ENCODE measurements around the gene MAST3. TPM values are rescaled to one million over a fixed set of nuclear protein-coding genes. Genes with fewer than 3 reads are reported as not detected.

MAST3 gene
- total RNA-seq, 1 experiment from 2014 or later: 13.8 TPM

GRCh38 chr19:18135712-18136584, 38.4 kb downstream of the MAST3 start:
- peak; percentile 82 for DNase-seq (ENCODE audit: low spot score)

- DNase-seq (ENCODE audit: low spot score): no peak
Measured at GRCh38 chr19:18137242-18137641, 39.7 kb downstream of the MAST3 start.

- no peak for DNase-seq (ENCODE audit: low spot score)
Measured at GRCh38 chr19:18137657-18138339, 40.2 kb downstream of the MAST3 start.

GRCh38 chr19:18140473-18140872, 42.9 kb downstream of the MAST3 start:
- DNase-seq (ENCODE audit: low spot score): no peak

GRCh38 chr19:18141031-18141430, 43.5 kb downstream of the MAST3 start:
- DNase-seq (ENCODE audit: low spot score): no peak

GRCh38 chr19:18143902-18144301, 46.3 kb downstream of the MAST3 start:
- no peak for DNase-seq (ENCODE audit: low spot score)

- no peak for DNase-seq (ENCODE audit: low spot score)
Measured at GRCh38 chr19:18144361-18144760, 46.8 kb downstream of the MAST3 start.

GRCh38 chr19:18144906-18145305, 47.3 kb downstream of the MAST3 start:
- no peak for DNase-seq (ENCODE audit: low spot score)

GRCh38 chr19:18145391-18145999, 47.9 kb downstream of the MAST3 start:
- DNase-seq (ENCODE audit: low spot score): no peak

- DNase-seq (ENCODE audit: low spot score): no peak
Measured at GRCh38 chr19:18147396-18147795, 49.8 kb downstream of the MAST3 start.

GRCh38 chr19:18149596-18149975, 52.0 kb downstream of the MAST3 start:
- DNase-seq (ENCODE audit: low spot score): no peak

GRCh38 chr19:18150776-18151624, 53.4 kb downstream of the MAST3 start:
- no peak for DNase-seq (ENCODE audit: low spot score)

GRCh38 chr19:18152442-18152816, 54.9 kb downstream of the MAST3 start:
- peak; percentile 90 for DNase-seq (ENCODE audit: low spot score)

GRCh38 chr19:18152817-18153555, 55.4 kb downstream of the MAST3 start, which contains the start of gene PIK3R2:
Gene PIK3R2 (plus strand): TSS chr19:18153163. CDS start chr19:18155880, 2,717 bp downstream.
- DNase-seq (ENCODE audit: low spot score): peak; percentile 97

GRCh38 chr19:18153556-18154134, 56.1 kb downstream of the MAST3 start:
- no peak for DNase-seq (ENCODE audit: low spot score)

GRCh38 chr19:18155095-18156087, 57.8 kb downstream of the MAST3 start:
- no peak for DNase-seq (ENCODE audit: low spot score)

GRCh38 chr19:18156268-18156667, 58.7 kb downstream of the MAST3 start:
- no peak for DNase-seq (ENCODE audit: low spot score)

- DNase-seq (ENCODE audit: low spot score): peak; percentile 83
Measured at GRCh38 chr19:18156841-18157464, 59.4 kb downstream of the MAST3 start.

Measured in HT-29 (cell line).